Erythroblast (primary cell): ENCODE measurements around the gene PLCB4.

Experiments
- GATA1 ChIP-seq: IDR thresholded peaks from 2 replicates; pipeline ENCODE4 v1.6.1; 2011; ENCODE audit warnings: low read depth, mild to moderate bottlenecking, control low read depth, low read length, moderate library complexity
- POLR2A ChIP-seq: IDR thresholded peaks from 2 replicates; pipeline ENCODE4 v1.6.1; 2011; ENCODE audit warnings: mild to moderate bottlenecking, low read length

GRCh38 chr20:9416421-9416820 lies 347.5 kb downstream of the PLCB4 start:
- no peak for TF ChIP-seq POLR2A
- TF ChIP-seq GATA1 = no peak
